ENCODE measurements around the gene IL33.

Gene IL33

DNA sequence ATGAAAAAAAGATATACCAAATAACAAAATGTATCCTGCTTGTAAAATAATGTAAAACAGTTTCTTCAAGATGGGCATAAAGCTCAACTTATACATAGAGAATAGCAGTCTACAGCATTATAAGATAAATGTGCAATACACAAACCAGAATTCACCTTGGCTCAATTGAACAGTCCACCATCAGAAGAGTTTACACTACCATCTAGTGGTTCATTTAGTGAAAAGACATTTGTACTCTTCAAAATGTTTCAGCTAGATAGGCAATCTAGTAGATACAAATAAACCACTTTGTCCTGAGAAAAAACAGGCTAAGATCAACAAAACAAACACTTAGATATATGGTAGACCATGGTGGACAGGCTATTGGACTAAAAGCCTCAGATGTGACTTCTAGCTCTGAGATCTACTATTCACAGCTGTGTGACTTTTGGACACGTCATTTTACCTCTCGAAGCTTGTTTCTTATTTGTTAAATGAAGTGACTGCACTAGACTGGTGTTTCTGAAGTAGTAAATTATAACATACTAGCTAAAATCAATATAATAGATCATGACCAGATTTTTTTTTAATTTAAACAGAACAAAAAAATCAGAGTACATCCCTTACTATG is 90.5 kb downstream of the IL33 start:
- DNase-seq: peak in 1 of 5 experiments; percentile 35
